WTC11 (cell line): ENCODE results near the gene SND1. TPM values are rescaled to one million over a fixed set of nuclear protein-coding genes. Genes with fewer than 3 reads are reported as not detected.

Experiments used
- ATAC-seq: fragments of 200-7000 bp; cut with Tn5 transposase; 2 replicates; pipeline ENCODE4 v1.10.0; 2021; ENCODE audit warnings: mild to moderate bottlenecking, moderate library complexity
- CTCF ChIA-PET: fragments of 300-600 bp; sonication (Branson Sonifier 250); formaldehyde crosslinking; loops from one replicate; lab custom pipeline; 2021; ENCODE audit warnings: antibody characterized with exemption; lab: Charles Lee
- POLR2A ChIA-PET: fragments of 350-600 bp; sonication (Branson Sonifier 250); formaldehyde crosslinking; loops from one replicate; lab custom pipeline; 2021; ENCODE audit warnings: antibody characterized with exemption; lab: Charles Lee
- DNase-seq: peaks from one replicate; pipeline ENCODE4 v3.0.0; 2021; ENCODE audit warnings: low spot score
- H3K27ac Mint-ChIP-seq: 2 replicates; pipeline ENCODE4 v1.8.0; 2021; ENCODE audit warnings: mixed read lengths
- H3K27me3 Mint-ChIP-seq: 2 replicates; pipeline ENCODE4 v1.8.0; 2021; ENCODE audit warnings: low read depth, mild to moderate bottlenecking, moderate library complexity, mixed read lengths
- H3K36me3 Mint-ChIP-seq: 2 replicates; pipeline ENCODE4 v1.8.0; 2021; ENCODE audit warnings: mixed read lengths
- H3K4me1 Mint-ChIP-seq: 2 replicates; pipeline ENCODE4 v1.8.0; 2022; ENCODE audit warnings: mixed read lengths
- H3K4me3 Mint-ChIP-seq: 2 replicates; pipeline ENCODE4 v1.8.0; 2021; ENCODE audit warnings: mild to moderate bottlenecking, moderate library complexity, mixed read lengths
- H3K9me3 Mint-ChIP-seq: 2 replicates; pipeline ENCODE4 v1.8.0; 2021; ENCODE audit warnings: mixed read lengths
- ATF3 ChIP-seq: sonication (generic); formaldehyde crosslinking; conservative IDR thresholded peaks from 2 replicates; pipeline ENCODE4 v1.8.1; 2022; ENCODE audit warnings: mild to moderate bottlenecking, missing genetic modification reagents
- CBFB ChIP-seq: sonication (generic); formaldehyde crosslinking; IDR thresholded peaks from 2 replicates; pipeline ENCODE4 v1.8.1; 2022; ENCODE audit warnings: mild to moderate bottlenecking, low read depth, missing genetic modification reagents
- CREB1 ChIP-seq: sonication (generic); formaldehyde crosslinking; IDR thresholded peaks from 2 replicates; pipeline ENCODE4 v1.8.0; 2023; ENCODE audit warnings: mild to moderate bottlenecking, missing genetic modification reagents
- E2F1 ChIP-seq: sonication (generic); formaldehyde crosslinking; IDR thresholded peaks from 2 replicates; pipeline ENCODE4 v1.8.0; 2022; ENCODE audit warnings: mild to moderate bottlenecking, missing genetic modification reagents
- E2F4 ChIP-seq: sonication (generic); formaldehyde crosslinking; IDR thresholded peaks from 2 replicates; pipeline ENCODE4 v1.8.1; 2022; ENCODE audit warnings: low read depth, mild to moderate bottlenecking, moderate library complexity, missing genetic modification reagents, borderline replicate concordance
- FOXJ3 ChIP-seq: sonication (generic); formaldehyde crosslinking; IDR thresholded peaks from 2 replicates; pipeline ENCODE4 v1.9.0; 2021; ENCODE audit warnings: missing genetic modification reagents, mild to moderate bottlenecking, borderline replicate concordance
- GABPB1 ChIP-seq: sonication (generic); formaldehyde crosslinking; IDR thresholded peaks from 2 replicates; pipeline ENCODE4 v1.8.1; 2023; ENCODE audit warnings: mild to moderate bottlenecking, missing genetic modification reagents
- GRHL2 ChIP-seq: fragments of 250-450 bp; sonication (Bioruptor Pico); IDR thresholded peaks from 2 replicates; pipeline ENCODE4 v1.8.0; 2022; ENCODE audit warnings: mild to moderate bottlenecking, moderate library complexity; ENCODE audit not compliant: insufficient replicate concordance, severe bottlenecking
- IRF2 ChIP-seq: sonication (generic); formaldehyde crosslinking; IDR thresholded peaks from 2 replicates; pipeline ENCODE4 v1.8.0; 2022; ENCODE audit warnings: low read depth, missing genetic modification reagents, borderline replicate concordance
- KAT7 ChIP-seq: sonication (generic); formaldehyde crosslinking; IDR thresholded peaks from 2 replicates; pipeline ENCODE4 v1.8.1; 2023; ENCODE audit warnings: missing genetic modification reagents, mild to moderate bottlenecking, borderline replicate concordance
- NFATC4 ChIP-seq: fragments of 250-450 bp; sonication (Bioruptor Pico); IDR thresholded peaks from 2 replicates; pipeline ENCODE4 v1.9.0; 2021; ENCODE audit warnings: mild to moderate bottlenecking
- OVOL2 ChIP-seq: fragments of 250-450 bp; sonication (Bioruptor Pico); IDR thresholded peaks from 2 replicates; pipeline ENCODE4 v1.9.0; 2021; ENCODE audit warnings: mild to moderate bottlenecking, borderline replicate concordance
- SOX15 ChIP-seq: fragments of 250-450 bp; sonication (Bioruptor Pico); IDR thresholded peaks from 2 replicates; pipeline ENCODE4 v1.9.0; 2021; ENCODE audit warnings: mild to moderate bottlenecking
- TEAD1 ChIP-seq: sonication (generic); formaldehyde crosslinking; IDR thresholded peaks from 2 replicates; pipeline ENCODE4 v1.8.0; 2022; ENCODE audit warnings: mild to moderate bottlenecking, missing genetic modification reagents
- TP53 ChIP-seq: sonication (generic); formaldehyde crosslinking; IDR thresholded peaks from 2 replicates; pipeline ENCODE4 v1.8.1; 2023; ENCODE audit warnings: mild to moderate bottlenecking, missing genetic modification reagents
- ZNF317 ChIP-seq: sonication (generic); formaldehyde crosslinking; IDR thresholded peaks from 2 replicates; pipeline ENCODE4 v1.8.1; 2023; ENCODE audit warnings: low read depth, mild to moderate bottlenecking, moderate library complexity, missing genetic modification reagents, borderline replicate concordance
- ZNF671 ChIP-seq: fragments of 250-450 bp; sonication (Bioruptor Pico); IDR thresholded peaks from 2 replicates; pipeline ENCODE4 v1.8.0; 2021; ENCODE audit warnings: mild to moderate bottlenecking
- total RNA-seq: library from RNA; stranded (reverse); gene quantifications from 3 replicates; pipeline ENCODE4 v1.2.3, GENCODE V29; 2021
- TF ChIP-seq, protein P1 (sequence below): sonication (generic); formaldehyde crosslinking; IDR thresholded peaks from 2 replicates; pipeline ENCODE4 v1.8.1; 2022; ENCODE audit warnings: missing genetic modification reagents, borderline replicate concordance
- TF ChIP-seq, protein P2 (sequence below): sonication (generic); formaldehyde crosslinking; IDR thresholded peaks from 2 replicates; pipeline ENCODE4 v1.8.0; 2022; ENCODE audit warnings: mild to moderate bottlenecking, missing genetic modification reagents
- TF ChIP-seq, protein P3 (sequence below): sonication (generic); formaldehyde crosslinking; IDR thresholded peaks from 2 replicates; pipeline ENCODE4 v1.8.1; 2023; ENCODE audit warnings: mild to moderate bottlenecking, missing genetic modification reagents, borderline replicate concordance

Gene SND1
- total RNA-seq, 1 experiment from 2014 or later: 261 TPM

- no peak overlapping the region for H3K27ac Mint-ChIP-seq
- H3K4me3 Mint-ChIP-seq: no peak overlapping the region
- TF ChIP-seq NFATC4: no peak
- TF ChIP-seq CBFB (CRISPR knock-in tag): no peak
- TF ChIP-seq FOXJ3: no peak
- TF ChIP-seq IRF2: no peak
- no peak for TF ChIP-seq CREB1 (CRISPR knock-in tag)
- peaks cover 25% of the 10 kb centered on the region for H3K36me3 Mint-ChIP-seq
- POLR2A ChIA-PET: no interaction called here
- DNase-seq (no peak), ATAC-seq (no peak)
- CTCF ChIA-PET: no interaction called here
- peaks cover 24% of the 10 kb centered on the region for H3K9me3 Mint-ChIP-seq
- peaks cover 44% of the 10 kb centered on the region for H3K4me1 Mint-ChIP-seq
- H3K27me3 Mint-ChIP-seq: no peaks in the 10 kb centered on the region
Measured at GRCh38 chr7:127981965-127982364, 330.0 kb downstream of the SND1 start.

GRCh38 chr7:127983804-127984332 is 331.9 kb downstream of the SND1 start:
- Mint-ChIP-seq H3K4me1 (peaks cover 50% of the 10 kb centered on the region), H3K4me3 (no peak overlapping the region), H3K9me3 (peaks cover 8% of the 10 kb centered on the region), H3K36me3 (peaks cover 7% of the 10 kb centered on the region), H3K27me3 (no peaks in the 10 kb centered on the region), H3K27ac (no peak overlapping the region; the same call in 1 of the 2 replicates)
- no peak for ATAC-seq
- ChIA-PET POLR2A (no interaction called here), CTCF (no interaction called here)
- TF ChIP-seq SOX15: no peak
- no peak for DNase-seq

DNA sequence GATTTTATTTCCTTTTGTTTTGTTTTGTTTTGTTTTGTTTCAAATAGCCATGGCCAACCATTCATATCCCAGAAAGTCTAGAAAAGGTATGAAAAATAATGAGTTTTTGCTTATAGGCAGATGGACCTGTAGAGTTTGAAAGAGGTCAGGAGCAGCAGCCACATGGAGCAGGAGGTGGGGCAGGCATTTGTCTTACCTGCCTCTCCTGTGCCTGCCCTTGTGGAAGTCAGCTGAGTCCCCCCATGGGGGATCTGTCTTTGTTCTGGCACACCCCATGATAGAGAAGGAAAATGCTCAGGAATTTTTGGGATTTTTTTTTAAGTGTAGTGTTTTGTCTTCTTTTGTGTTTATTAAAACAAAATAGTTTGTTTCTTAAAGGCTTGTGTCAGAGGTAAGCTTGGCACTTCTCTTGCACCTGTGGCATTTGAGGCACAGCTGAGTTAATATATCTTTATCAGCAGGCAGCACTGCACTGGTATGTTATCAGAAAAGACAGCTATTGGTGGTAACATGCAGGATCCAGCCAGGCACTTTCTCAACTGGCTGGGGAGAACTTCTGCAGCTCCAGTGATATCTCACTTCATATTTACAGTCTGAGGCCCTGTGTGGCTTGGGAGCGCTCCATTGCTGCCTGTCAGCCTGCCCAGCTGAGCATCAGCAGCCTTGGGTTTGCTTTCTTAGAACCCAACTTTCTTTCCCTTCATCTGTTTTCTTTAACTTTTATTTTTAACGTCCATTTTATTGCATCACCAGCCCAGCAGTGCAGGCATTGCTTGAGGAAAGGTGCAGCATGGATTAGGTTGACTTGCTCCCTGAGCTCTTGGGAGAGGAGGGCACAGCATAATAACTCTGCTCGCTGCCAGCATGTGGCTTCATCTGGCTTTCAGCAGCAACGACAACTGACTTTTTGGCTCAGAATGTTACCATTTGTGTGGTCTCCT is 334.9 kb downstream of the SND1 start:
- H3K27ac Mint-ChIP-seq: peak overlapping the region; percentile 58; the same call in 1 of the 2 replicates
- DNase-seq: no peak
- H3K4me1 Mint-ChIP-seq: peaks cover 34% of the 10 kb centered on the region
- H3K4me3 Mint-ChIP-seq: no peak overlapping the region
- H3K9me3 Mint-ChIP-seq: no peaks in the 10 kb centered on the region
- CTCF ChIA-PET: interaction anchor here (0.7 to 1.4 kb wide), 2 partner anchors 33 to 358 kb away, joined by 3 to 7 read pairs; no protein-coding TSS in a partner anchor
- TF ChIP-seq OVOL2 (CRISPR knock-in tag) (no peak), E2F4 (CRISPR knock-in tag) (no peak), FOXJ3 (no peak), TEAD1 (CRISPR knock-in tag) (no peak), ATF3 (CRISPR knock-in tag) (no peak), ZNF671 (no peak), ZNF317 (CRISPR knock-in tag) (no peak)
- TF ChIP-seq, all 79 proteins: peak for 0
- peaks cover 9% of the 10 kb centered on the region for H3K36me3 Mint-ChIP-seq
- POLR2A ChIA-PET: no interaction called here
- H3K27me3 Mint-ChIP-seq: no peaks in the 10 kb centered on the region
- ATAC-seq: peak; percentile 76

- H3K4me3 Mint-ChIP-seq: no peak overlapping the region
- ATAC-seq (no peak), DNase-seq (no peak)
- ChIA-PET CTCF (interaction anchor here (0.9 kb wide), 1 partner anchor 52 kb away, joined by 3 read pairs; no protein-coding TSS in a partner anchor), POLR2A (no interaction called here)
- no peaks in the 10 kb centered on the region for H3K27me3 Mint-ChIP-seq
- peaks cover 34% of the 10 kb centered on the region for H3K4me1 Mint-ChIP-seq
- H3K36me3 Mint-ChIP-seq: peaks cover 17% of the 10 kb centered on the region
- H3K27ac Mint-ChIP-seq: 0 out of 2 replicates have a peak overlapping the region, but pooled peaks have one; percentile 10
- no peaks in the 10 kb centered on the region for H3K9me3 Mint-ChIP-seq
- TF ChIP-seq, protein P1, sequence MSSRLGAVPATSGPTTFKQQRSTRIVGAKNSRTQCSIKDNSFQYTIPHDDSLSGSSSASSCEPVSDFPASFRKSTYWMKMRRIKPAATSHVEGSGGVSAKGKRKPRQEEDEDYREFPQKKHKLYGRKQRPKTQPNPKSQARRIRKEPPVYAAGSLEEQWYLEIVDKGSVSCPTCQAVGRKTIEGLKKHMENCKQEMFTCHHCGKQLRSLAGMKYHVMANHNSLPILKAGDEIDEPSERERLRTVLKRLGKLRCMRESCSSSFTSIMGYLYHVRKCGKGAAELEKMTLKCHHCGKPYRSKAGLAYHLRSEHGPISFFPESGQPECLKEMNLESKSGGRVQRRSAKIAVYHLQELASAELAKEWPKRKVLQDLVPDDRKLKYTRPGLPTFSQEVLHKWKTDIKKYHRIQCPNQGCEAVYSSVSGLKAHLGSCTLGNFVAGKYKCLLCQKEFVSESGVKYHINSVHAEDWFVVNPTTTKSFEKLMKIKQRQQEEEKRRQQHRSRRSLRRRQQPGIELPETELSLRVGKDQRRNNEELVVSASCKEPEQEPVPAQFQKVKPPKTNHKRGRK: no peak
- TF ChIP-seq SOX15 (no peak), GABPB1 (CRISPR knock-in tag) (no peak), E2F1 (no peak), TP53 (CRISPR knock-in tag) (no peak), GRHL2 (CRISPR knock-in tag) (no peak), KAT7 (CRISPR knock-in tag) (no peak)
- TF ChIP-seq, protein P2, sequence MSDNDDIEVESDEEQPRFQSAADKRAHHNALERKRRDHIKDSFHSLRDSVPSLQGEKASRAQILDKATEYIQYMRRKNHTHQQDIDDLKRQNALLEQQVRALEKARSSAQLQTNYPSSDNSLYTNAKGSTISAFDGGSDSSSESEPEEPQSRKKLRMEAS (CRISPR knock-in tag): no peak
- TF ChIP-seq, protein P3, sequence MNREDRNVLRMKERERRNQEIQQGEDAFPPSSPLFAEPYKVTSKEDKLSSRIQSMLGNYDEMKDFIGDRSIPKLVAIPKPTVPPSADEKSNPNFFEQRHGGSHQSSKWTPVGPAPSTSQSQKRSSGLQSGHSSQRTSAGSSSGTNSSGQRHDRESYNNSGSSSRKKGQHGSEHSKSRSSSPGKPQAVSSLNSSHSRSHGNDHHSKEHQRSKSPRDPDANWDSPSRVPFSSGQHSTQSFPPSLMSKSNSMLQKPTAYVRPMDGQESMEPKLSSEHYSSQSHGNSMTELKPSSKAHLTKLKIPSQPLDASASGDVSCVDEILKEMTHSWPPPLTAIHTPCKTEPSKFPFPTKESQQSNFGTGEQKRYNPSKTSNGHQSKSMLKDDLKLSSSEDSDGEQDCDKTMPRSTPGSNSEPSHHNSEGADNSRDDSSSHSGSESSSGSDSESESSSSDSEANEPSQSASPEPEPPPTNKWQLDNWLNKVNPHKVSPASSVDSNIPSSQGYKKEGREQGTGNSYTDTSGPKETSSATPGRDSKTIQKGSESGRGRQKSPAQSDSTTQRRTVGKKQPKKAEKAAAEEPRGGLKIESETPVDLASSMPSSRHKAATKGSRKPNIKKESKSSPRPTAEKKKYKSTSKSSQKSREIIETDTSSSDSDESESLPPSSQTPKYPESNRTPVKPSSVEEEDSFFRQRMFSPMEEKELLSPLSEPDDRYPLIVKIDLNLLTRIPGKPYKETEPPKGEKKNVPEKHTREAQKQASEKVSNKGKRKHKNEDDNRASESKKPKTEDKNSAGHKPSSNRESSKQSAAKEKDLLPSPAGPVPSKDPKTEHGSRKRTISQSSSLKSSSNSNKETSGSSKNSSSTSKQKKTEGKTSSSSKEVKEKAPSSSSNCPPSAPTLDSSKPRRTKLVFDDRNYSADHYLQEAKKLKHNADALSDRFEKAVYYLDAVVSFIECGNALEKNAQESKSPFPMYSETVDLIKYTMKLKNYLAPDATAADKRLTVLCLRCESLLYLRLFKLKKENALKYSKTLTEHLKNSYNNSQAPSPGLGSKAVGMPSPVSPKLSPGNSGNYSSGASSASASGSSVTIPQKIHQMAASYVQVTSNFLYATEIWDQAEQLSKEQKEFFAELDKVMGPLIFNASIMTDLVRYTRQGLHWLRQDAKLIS (CRISPR knock-in tag): no peak
Measured at GRCh38 chr7:127988751-127989150, 336.8 kb downstream of the SND1 start.
